ENCODE measurements around the gene KLF15. TPM values are rescaled to one million over a fixed set of nuclear protein-coding genes. Genes with fewer than 3 reads are reported as not detected.
A peak's percentile ranks its signal among the peaks of the same experiment; 100 is the strongest.

KLF15 gene
- total RNA-seq, 1 donor from 2014 or later, result 44.6 TPM

DNA sequence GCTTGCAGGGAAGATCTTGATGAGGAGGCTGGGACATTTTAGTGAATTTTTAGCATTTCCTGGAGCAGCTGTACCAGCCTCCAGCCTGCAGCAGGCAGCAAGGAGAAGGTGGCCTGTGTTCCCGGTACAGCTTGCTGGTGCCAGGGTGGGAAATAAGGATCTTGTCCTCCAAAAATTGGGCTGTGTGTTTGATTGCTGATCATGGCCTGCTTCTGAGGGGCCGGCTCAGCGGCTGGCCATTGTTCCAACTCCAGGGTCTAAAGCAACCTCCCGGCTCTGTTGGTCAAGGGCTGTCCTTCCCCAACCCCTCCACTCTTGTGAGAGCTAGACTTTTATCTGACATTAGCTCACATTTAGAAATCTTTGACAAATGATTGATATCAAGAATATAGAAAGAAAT, 42.5 kb upstream of the KLF15 start:
- Histone ChIP-seq H3K27me3 (peaks cover 5% of the 10 kb centered on the region), H3K4me1 (no peaks in the 10 kb centered on the region), H3K9me3 (no peaks in the 10 kb centered on the region), H3K4me3 (no peak overlapping the region), H3K27ac (no peak overlapping the region), H3K36me3 (no peaks in the 10 kb centered on the region)
- TF ChIP-seq, protein P1, sequence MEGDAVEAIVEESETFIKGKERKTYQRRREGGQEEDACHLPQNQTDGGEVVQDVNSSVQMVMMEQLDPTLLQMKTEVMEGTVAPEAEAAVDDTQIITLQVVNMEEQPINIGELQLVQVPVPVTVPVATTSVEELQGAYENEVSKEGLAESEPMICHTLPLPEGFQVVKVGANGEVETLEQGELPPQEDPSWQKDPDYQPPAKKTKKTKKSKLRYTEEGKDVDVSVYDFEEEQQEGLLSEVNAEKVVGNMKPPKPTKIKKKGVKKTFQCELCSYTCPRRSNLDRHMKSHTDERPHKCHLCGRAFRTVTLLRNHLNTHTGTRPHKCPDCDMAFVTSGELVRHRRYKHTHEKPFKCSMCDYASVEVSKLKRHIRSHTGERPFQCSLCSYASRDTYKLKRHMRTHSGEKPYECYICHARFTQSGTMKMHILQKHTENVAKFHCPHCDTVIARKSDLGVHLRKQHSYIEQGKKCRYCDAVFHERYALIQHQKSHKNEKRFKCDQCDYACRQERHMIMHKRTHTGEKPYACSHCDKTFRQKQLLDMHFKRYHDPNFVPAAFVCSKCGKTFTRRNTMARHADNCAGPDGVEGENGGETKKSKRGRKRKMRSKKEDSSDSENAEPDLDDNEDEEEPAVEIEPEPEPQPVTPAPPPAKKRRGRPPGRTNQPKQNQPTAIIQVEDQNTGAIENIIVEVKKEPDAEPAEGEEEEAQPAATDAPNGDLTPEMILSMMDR (IDR thresholded peaks at IDR 0.05), result no peak
- peak; percentile 25 for DNase-seq
- intact Hi-C loops (cut with DNase I), result no loop called here
- ATAC-seq, result no peak

DNA sequence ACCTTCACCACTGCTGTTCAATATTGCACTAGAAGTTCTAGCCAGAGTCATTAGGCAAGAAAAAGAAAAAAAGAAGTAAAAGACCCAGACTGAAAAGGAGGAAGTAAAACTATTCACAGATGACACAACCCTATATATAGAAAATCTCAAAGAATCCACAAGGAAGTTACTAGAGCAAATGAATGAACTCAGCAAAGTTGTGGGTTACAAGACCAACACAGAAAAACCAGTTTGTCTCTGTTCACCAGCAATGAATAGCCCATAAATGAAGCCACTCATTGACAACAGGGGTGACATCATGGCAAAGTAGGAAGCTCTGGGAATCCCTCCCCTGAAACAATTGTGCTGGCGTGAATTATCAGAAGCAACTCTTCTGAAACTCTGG, 42.1 kb upstream of the KLF15 start:
- Histone ChIP-seq H3K4me1 (no peaks in the 10 kb centered on the region), H3K36me3 (no peaks in the 10 kb centered on the region), H3K4me3 (no peak overlapping the region), H3K27ac (no peak overlapping the region), H3K9me3 (no peaks in the 10 kb centered on the region), H3K27me3 (peaks cover 10% of the 10 kb centered on the region)
- ATAC-seq, result peak; percentile 65
- TF ChIP-seq, protein P1 (IDR thresholded peaks at IDR 0.05), result no peak
- intact Hi-C loops (cut with DNase I), result no loop called here
- no peak for DNase-seq

DNA sequence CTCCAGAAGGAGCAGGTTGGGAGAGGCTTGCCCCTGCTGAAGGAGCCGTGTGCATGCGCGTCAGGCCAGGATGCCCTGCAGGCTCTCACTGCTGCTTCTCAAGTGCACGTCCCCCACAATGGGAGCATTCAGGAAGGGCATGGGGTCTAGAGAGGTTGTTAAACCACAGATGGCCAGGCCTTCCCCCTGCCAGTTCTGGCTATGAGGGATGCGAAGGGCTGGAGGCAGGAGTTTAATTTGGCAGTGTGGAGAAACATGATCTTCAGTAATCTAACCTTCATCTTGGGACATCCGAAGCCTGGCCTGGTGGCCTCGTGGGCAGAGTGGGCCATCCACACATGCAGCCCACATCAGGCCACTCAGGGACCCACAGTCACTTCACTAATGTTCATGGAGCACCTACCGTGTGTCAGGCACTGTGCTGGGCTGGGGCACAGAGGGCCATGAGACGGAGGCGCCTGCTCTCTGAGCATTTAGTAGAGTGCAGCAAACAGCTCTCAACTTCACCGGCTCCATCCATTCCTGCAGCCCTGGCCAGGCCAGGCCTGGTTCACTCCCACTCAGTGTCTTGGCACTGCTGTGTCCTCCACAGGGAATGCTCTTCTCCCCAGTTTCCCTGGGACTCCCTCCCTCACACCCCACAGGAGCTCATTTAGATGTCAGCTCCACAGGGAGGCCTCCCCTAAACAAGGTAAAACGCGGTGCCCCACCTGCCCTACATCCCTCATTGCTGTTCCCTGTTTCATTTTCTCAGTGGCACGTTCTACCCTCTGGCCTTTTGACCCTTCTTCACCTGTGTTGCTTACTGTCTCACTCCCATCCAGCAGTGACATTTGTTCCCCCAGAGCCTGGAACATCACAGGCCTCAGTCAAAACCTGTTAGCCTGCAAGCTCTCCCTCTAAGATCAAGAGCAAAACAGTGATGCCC, 41.5 kb upstream of the KLF15 start:
- Histone ChIP-seq H3K27ac (no peak overlapping the region), H3K4me1 (no peaks in the 10 kb centered on the region), H3K4me3 (no peak overlapping the region), H3K36me3 (no peaks in the 10 kb centered on the region), H3K27me3 (peaks cover 13% of the 10 kb centered on the region), H3K9me3 (no peaks in the 10 kb centered on the region)
- TF ChIP-seq, protein P1 (IDR thresholded peaks at IDR 0.05), result no peak
- DNase-seq (peak; percentile 58), ATAC-seq (no peak)
- intact Hi-C loops (cut with DNase I), result no loop called here

DNA sequence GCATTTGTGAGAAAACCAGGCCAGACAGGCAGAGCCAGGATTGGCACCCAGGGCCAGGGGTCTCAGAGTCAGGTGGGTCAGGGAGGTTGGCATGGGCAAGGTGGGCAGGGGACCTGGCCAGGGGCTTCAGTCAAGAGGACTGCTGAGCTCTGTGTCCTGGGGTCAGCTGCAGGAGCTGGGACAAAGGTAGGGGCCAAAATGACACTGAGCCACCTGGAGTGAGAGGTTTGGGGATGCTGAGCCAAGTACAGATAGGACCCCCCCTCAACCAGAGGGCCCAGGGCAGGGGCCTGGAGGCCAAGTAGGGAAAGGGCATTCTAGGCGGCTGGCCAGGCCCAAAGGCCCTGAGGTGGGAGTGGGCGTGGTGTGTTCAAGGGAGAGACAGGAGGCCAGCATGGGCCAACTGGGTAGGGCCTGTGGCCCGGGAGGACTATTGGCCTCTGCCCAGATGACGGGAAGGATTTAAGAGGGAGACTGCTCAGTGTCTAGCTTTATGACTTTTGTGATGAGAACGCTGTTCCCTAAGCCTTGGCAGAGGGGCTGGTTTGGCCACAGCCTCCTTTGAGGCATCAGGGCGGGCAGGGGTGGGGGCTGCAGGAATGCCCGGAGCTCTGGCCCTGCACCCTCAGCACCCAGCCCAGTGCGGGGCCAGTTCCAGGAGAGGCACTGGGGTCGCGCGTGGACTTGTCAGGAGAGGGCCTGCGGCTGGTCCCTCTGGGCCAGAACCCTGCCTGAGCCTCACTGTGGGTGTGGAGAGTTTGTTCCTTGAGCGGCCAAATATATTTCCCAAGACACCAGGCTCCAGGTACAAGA, 40.6 kb upstream of the KLF15 start:
- Histone ChIP-seq H3K4me1 (no peaks in the 10 kb centered on the region), H3K9me3 (no peaks in the 10 kb centered on the region), H3K4me3 (no peak overlapping the region), H3K27me3 (peaks cover 13% of the 10 kb centered on the region), H3K27ac (no peak overlapping the region), H3K36me3 (no peaks in the 10 kb centered on the region)
- DNase-seq (peak; percentile 57), ATAC-seq (no peak)
- TF ChIP-seq, protein P1 (IDR thresholded peaks at IDR 0.05), result no peak
- intact Hi-C loops (cut with DNase I), result no loop called here

DNA sequence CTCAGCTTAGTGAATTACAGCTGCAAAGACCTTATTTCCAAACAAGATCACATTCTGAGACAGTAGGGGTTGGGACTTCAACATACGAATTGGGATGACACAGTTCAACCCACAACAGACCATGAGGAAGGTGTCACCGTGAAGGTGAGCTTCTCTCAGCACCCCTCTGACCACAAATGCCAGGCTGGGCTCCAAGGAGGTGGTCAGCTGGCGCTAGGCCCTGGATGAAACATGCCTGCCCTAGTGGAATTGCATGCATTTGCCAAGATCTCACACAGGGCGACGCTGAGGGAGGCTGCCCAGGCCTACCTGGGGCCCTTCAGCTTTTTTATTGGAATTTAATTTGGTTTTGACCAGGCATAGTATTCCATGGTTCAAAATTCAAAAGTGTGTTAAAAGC, 39.3 kb upstream of the KLF15 start:
- H3K36me3 ChIP-seq, result no peaks in the 10 kb centered on the region
- DNase-seq (no peak), ATAC-seq (no peak)
- H3K4me3 ChIP-seq, result no peak overlapping the region
- no peaks in the 10 kb centered on the region for H3K4me1 ChIP-seq
- TF ChIP-seq, protein P1 (IDR thresholded peaks at IDR 0.05), result no peak
- H3K27ac ChIP-seq, result no peak overlapping the region
- peaks cover 13% of the 10 kb centered on the region for H3K27me3 ChIP-seq
- H3K9me3 ChIP-seq, result no peaks in the 10 kb centered on the region
- intact Hi-C loops (cut with DNase I), result no loop called here
